GM21381 (cell line): ENCODE measurements around the gene MOXD1.

Experiments used
- ATAC-seq: cut with Tn5 transposase; IDR thresholded peaks from one replicate; pipeline ENCODE4 v1.9.1; 2021; ENCODE audit warnings: mild to moderate bottlenecking, moderate library complexity; ENCODE audit not compliant: unreplicated experiment

MOXD1 gene

GRCh38 chr6:132246632-132247270, 154.5 kb downstream of the MOXD1 start:
- no peak for ATAC-seq

GRCh38 chr6:132246120-132246617, 155.1 kb downstream of the MOXD1 start:
- ATAC-seq = no peak
